ENCODE measurements around the gene USP40. TPM values are rescaled to one million over a fixed set of nuclear protein-coding genes. Genes with fewer than 3 reads are reported as not detected.

USP40 gene
- total and polyA plus RNA-seq, 2 donors (not counting 1 experiment from before 2014, with no cell fraction given) = 19.8 to 37.0 TPM

DNA sequence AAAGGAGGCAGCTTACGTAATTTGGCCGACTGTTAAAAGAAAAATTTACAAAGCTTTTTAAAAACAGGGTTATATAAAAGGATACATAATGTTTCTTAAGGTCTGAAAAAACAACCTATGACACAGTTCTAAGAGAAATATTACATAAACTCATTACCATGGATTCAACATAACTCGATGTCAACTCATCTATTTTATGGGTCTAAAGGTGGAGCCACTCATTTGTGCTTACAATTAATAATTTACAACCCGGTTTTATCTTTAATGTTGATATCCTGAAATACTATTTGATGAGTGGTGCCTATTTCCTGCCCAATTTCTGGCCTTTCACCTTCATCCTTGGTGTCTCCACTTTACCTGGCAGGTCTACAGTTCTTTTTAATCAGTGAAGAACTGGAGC lies 15.1 kb downstream of the USP40 start:
- intact Hi-C loops (cut with micrococcal nuclease) = no loop called here
- Histone ChIP-seq H3K27ac (ENCODE audit: low read length in 2 of 2) (no peak overlapping the region), H3K4me3 (ENCODE audit: control extremely low read depth in 1 of 5, extremely low read depth in 1 of 5, insufficient read depth in 1 of 5, low read depth in 2 of 5, low read length in 4 of 5) (no peak overlapping the region), H3K9me3 (ENCODE audit: control extremely low read depth in 1 of 3, control insufficient read depth in 2 of 3, insufficient read depth in 1 of 3, low read length in 2 of 3) (no peaks in the 10 kb centered on the region), H2AFZ (ENCODE audit: insufficient read depth, low read depth, low read length, poor library complexity, severe bottlenecking) (no peak overlapping the region), H3K36me3 (replicated peaks in 1 of 2; ENCODE audit: control extremely low read depth in 1 of 2, control insufficient read depth in 1 of 2, extremely low read depth in 1 of 2, insufficient read depth in 2 of 2, low read length in 1 of 2) (peaks cover 3 to 15% of the 10 kb centered on the region in 2 experiments), H3K4me2 (replicated peaks; ENCODE audit: low read depth, low read length, poor library complexity, severe bottlenecking) (no peak overlapping the region), H3K27me3 (replicated peaks in 1 of 4; ENCODE audit: control extremely low read depth in 1 of 4, control insufficient read depth in 3 of 4, insufficient read depth in 4 of 4, low read length in 3 of 4) (no peaks in the 10 kb centered on the region), H4K20me1 (ENCODE audit: control insufficient read depth, insufficient read depth, low read length, poor library complexity, severe bottlenecking) (no peaks in the 10 kb centered on the region), H3K9ac (ENCODE audit: low read length) (no peak overlapping the region), H3K79me2 (ENCODE audit: control insufficient read depth, insufficient read depth, low read length) (no peaks in the 10 kb centered on the region), H3K4me1 (ENCODE audit: control insufficient read depth in 2 of 2, insufficient read depth in 2 of 2, low read length in 2 of 2) (no peaks in the 10 kb centered on the region)
- TF ChIP-seq, protein P1, sequence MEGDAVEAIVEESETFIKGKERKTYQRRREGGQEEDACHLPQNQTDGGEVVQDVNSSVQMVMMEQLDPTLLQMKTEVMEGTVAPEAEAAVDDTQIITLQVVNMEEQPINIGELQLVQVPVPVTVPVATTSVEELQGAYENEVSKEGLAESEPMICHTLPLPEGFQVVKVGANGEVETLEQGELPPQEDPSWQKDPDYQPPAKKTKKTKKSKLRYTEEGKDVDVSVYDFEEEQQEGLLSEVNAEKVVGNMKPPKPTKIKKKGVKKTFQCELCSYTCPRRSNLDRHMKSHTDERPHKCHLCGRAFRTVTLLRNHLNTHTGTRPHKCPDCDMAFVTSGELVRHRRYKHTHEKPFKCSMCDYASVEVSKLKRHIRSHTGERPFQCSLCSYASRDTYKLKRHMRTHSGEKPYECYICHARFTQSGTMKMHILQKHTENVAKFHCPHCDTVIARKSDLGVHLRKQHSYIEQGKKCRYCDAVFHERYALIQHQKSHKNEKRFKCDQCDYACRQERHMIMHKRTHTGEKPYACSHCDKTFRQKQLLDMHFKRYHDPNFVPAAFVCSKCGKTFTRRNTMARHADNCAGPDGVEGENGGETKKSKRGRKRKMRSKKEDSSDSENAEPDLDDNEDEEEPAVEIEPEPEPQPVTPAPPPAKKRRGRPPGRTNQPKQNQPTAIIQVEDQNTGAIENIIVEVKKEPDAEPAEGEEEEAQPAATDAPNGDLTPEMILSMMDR (IDR thresholded peaks at IDR 0.05) = no peak
- TF ChIP-seq EZH2 (IDR thresholded peaks at IDR 0.05; ENCODE audit: borderline replicate concordance, insufficient read depth, low read depth, low read length, poor library complexity, severe bottlenecking) = no peak
- no peak for ATAC-seq (ENCODE audit: low read depth)
- no peaks in the 10 kb centered on the region for H3K27me3 Mint-ChIP-seq
- no peak overlapping the region for H3K27ac Mint-ChIP-seq
- no peak for DNase-seq
- H3K4me3 Mint-ChIP-seq = no peak overlapping the region
- WGBS (ENCODE audit: insufficient coverage) = no CpG with 5 or more reads among the region's 4 CpGs
- no peaks in the 10 kb centered on the region for H3K9me3 Mint-ChIP-seq (ENCODE audit: insufficient read depth)
- H3K4me1 Mint-ChIP-seq = no peaks in the 10 kb centered on the region
- CTCF ChIA-PET = interaction anchor here (1.0 kb wide), 1 partner anchor 31 kb away, joined by 3 read pairs; no protein-coding TSS in a partner anchor
- POLR2A ChIA-PET = no interaction called here

DNA sequence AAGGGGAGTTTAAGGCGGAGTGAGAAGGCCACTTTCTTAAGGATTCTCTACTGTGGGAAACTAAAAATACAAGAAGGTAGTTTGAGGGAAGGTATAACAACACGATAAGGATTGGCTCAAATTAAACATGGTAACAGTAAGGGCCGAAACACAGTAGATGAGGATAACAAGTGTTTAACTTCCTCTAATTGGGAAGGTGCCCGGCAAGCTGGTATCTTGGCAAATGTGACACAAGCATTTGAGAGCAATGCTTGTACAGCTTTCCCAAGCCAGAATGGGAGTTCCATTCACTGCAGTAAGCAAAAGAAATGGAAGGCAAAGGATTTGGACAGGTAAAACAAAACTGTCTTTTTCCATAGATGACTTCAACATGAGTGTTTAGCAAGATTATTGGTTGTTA lies 19.8 kb downstream of the USP40 start:
- TF ChIP-seq EZH2 (IDR thresholded peaks at IDR 0.05; ENCODE audit: borderline replicate concordance, insufficient read depth, low read depth, low read length, poor library complexity, severe bottlenecking) = no peak
- TF ChIP-seq, protein P1 (IDR thresholded peaks at IDR 0.05) = no peak
- peaks cover 17% of the 10 kb centered on the region for H3K4me1 Mint-ChIP-seq
- no peaks in the 10 kb centered on the region for H3K79me2 ChIP-seq (ENCODE audit: control insufficient read depth, insufficient read depth, low read length)
- H3K27me3 Mint-ChIP-seq = no peaks in the 10 kb centered on the region
- no peak overlapping the region for H3K27ac ChIP-seq (ENCODE audit: low read length in 2 of 2)
- ChIA-PET CTCF (no interaction called here), POLR2A (no interaction called here)
- peaks cover 13 to 14% of the 10 kb centered on the region in 2 donors for H3K4me1 ChIP-seq (ENCODE audit: control insufficient read depth in 2 of 2, insufficient read depth in 2 of 2, low read length in 2 of 2)
- H3K4me2 ChIP-seq (replicated peaks; ENCODE audit: low read depth, low read length, poor library complexity, severe bottlenecking) = no peak overlapping the region
- 100% methylated on average over 1 of the region's 4 CpGs for WGBS (ENCODE audit: insufficient coverage)
- H3K27me3 ChIP-seq (replicated peaks in 1 of 4; ENCODE audit: control extremely low read depth in 1 of 4, control insufficient read depth in 3 of 4, insufficient read depth in 4 of 4, low read length in 3 of 4) = no peaks in the 10 kb centered on the region
- no peak overlapping the region for H3K27ac Mint-ChIP-seq
- H3K36me3 ChIP-seq (replicated peaks in 1 of 2; ENCODE audit: control extremely low read depth in 1 of 2, control insufficient read depth in 1 of 2, extremely low read depth in 1 of 2, insufficient read depth in 2 of 2, low read length in 1 of 2) = peaks cover 2 to 9% of the 10 kb centered on the region in 2 experiments
- H3K4me3 Mint-ChIP-seq = no peak overlapping the region
- no peak overlapping the region for H2AFZ ChIP-seq (ENCODE audit: insufficient read depth, low read depth, low read length, poor library complexity, severe bottlenecking)
- DNase-seq (no peak), ATAC-seq (ENCODE audit: low read depth) (no peak)
- H4K20me1 ChIP-seq (ENCODE audit: control insufficient read depth, insufficient read depth, low read length, poor library complexity, severe bottlenecking) = no peaks in the 10 kb centered on the region
- no peaks in the 10 kb centered on the region for H3K9me3 Mint-ChIP-seq (ENCODE audit: insufficient read depth)
- intact Hi-C loops (cut with micrococcal nuclease) = no loop called here
- no peaks in the 10 kb centered on the region for H3K9me3 ChIP-seq (ENCODE audit: control extremely low read depth in 1 of 3, control insufficient read depth in 2 of 3, insufficient read depth in 1 of 3, low read length in 2 of 3)
- H3K9ac ChIP-seq (ENCODE audit: low read length) = no peak overlapping the region
- H3K4me3 ChIP-seq (ENCODE audit: control extremely low read depth in 1 of 5, extremely low read depth in 1 of 5, insufficient read depth in 1 of 5, low read depth in 2 of 5, low read length in 4 of 5) = no peak overlapping the region

Data from B cell (primary cell).